K562 (cell line): ENCODE data around the gene SLC25A34. TPM values are rescaled to one million over a fixed set of nuclear protein-coding genes. Genes with fewer than 3 reads are reported as not detected.
A peak's percentile ranks its signal among the peaks of the same experiment; 100 is the strongest.

Experiments used
- ATF7 ChIP-seq: fragments of 450-650 bp; IDR thresholded peaks from 2 replicates; pipeline ENCODE4 v1.7.1; 2014; ENCODE audit warnings: mild to moderate bottlenecking, moderate library complexity
- CEBPG ChIP-seq, 3 experiments: fragments of 200-800 bp in 1 of 3; sonication (Bioruptor generic) in 1 of 3; sonication (generic) in 1 of 3; formaldehyde crosslinking in 1 of 3; IDR thresholded peaks in 2 of 3; conservative IDR thresholded peaks in 1 of 3; 2 replicates each; pipeline versions ENCODE4 v1.6.1 to v1.8.0; 2016 to 2022; ENCODE audit warnings: missing compliant biosample characterization in 2 of 3, missing genetic modification characterization in 2 of 3, mild to moderate bottlenecking in 1 of 3, missing genetic modification reagents in 1 of 3
- ELF1 ChIP-seq: fragments of 200-800 bp; sonication (Bioruptor generic); IDR thresholded peaks from 2 replicates; pipeline ENCODE4 v1.6.1; 2016; ENCODE audit warnings: missing genetic modification characterization, missing compliant biosample characterization
- FOS ChIP-seq: IDR thresholded peaks from 3 replicates; pipeline ENCODE4 v1.6.1; 2011; ENCODE audit not compliant: insufficient read length; ENCODE audit errors: extremely low read depth
- HCFC1 ChIP-seq: IDR thresholded peaks from 2 replicates; pipeline ENCODE4 v1.6.1; 2012; ENCODE audit warnings: low read depth, low read length, improper control_type of control experiment
- HDAC8 ChIP-seq: fragments of 450-650 bp; IDR thresholded peaks from 2 replicates; pipeline ENCODE4 v1.6.1; 2016; ENCODE audit warnings: mild to moderate bottlenecking, missing genetic modification characterization, moderate library complexity, missing compliant biosample characterization
- HINFP ChIP-seq: fragments of 450-650 bp; conservative IDR thresholded peaks from 2 replicates; pipeline ENCODE4 v1.6.1; 2016; ENCODE audit warnings: missing genetic modification characterization, low read depth, mild to moderate bottlenecking, control low read depth, missing compliant biosample characterization
- NFIX ChIP-seq: fragments of 250-450 bp; sonication (Bioruptor Pico); IDR thresholded peaks from 2 replicates; pipeline ENCODE4 v1.4.0; 2020; ENCODE audit warnings: low read depth, mild to moderate bottlenecking, moderate library complexity
- POLR2AphosphoS5 ChIP-seq: IDR thresholded peaks from 2 replicates; pipeline ENCODE4 v1.6.1; 2011; ENCODE audit warnings: mild to moderate bottlenecking, low read depth, low read length, moderate library complexity; ENCODE audit not compliant: control insufficient read depth, insufficient read depth
- POLR3A ChIP-seq: IDR thresholded peaks from 2 replicates; pipeline ENCODE4 v1.6.1; 2011; ENCODE audit warnings: borderline replicate concordance, mild to moderate bottlenecking, moderate library complexity; ENCODE audit not compliant: insufficient read length, insufficient read depth; ENCODE audit errors: extremely low read depth
- RBM14 ChIP-seq: fragments of 200-400 bp; formaldehyde crosslinking; IDR thresholded peaks from 2 replicates; pipeline ENCODE4 v1.6.1; 2018; ENCODE audit warnings: low read depth, mild to moderate bottlenecking, low read length, moderate library complexity, borderline replicate concordance; ENCODE audit not compliant: insufficient read depth
- SIX5 ChIP-seq, 2 experiments: IDR thresholded peaks; 2 replicates each; pipeline ENCODE4 v1.6.1; 2011; ENCODE audit warnings: low read length in 2 of 2, borderline replicate concordance in 1 of 2, low read depth in 1 of 2, mild to moderate bottlenecking in 1 of 2, moderate library complexity in 1 of 2; ENCODE audit not compliant: insufficient read depth in 1 of 2
- SMARCC2 ChIP-seq: fragments of 450-650 bp; IDR thresholded peaks from 2 replicates; pipeline ENCODE4 v1.6.1; 2017; ENCODE audit warnings: antibody characterized with exemption, moderate library complexity, mild to moderate bottlenecking, low read depth
- SRSF1 ChIP-seq: fragments of 200-400 bp; formaldehyde crosslinking; IDR thresholded peaks from 2 replicates; pipeline ENCODE4 v1.6.1; 2017; ENCODE audit warnings: mild to moderate bottlenecking, low read depth, low read length, moderate library complexity
- TARDBP ChIP-seq: fragments of 450-650 bp; IDR thresholded peaks from 2 replicates; pipeline ENCODE4 v1.6.1; 2016
- ZNF518B ChIP-seq: fragments of 250-450 bp; sonication (Bioruptor Pico); IDR thresholded peaks from 2 replicates; pipeline ENCODE4 v1.5.0; 2021; ENCODE audit warnings: mild to moderate bottlenecking, moderate library complexity
- polyA plus RNA-seq, 8 experiments: library from polyadenylated mRNA; depleted of rRNA in 4 of 8; stranded (reverse) in 5 of 8; unstranded in 3 of 8; fragments of >200 nt; fragmentation: Nextera tagmentation in 2 of 8; fragmentation: Illumina TruSeq in 1 of 8; extraction: Ambion mirVana in 2 of 8; extraction: Trizol in 1 of 8; gene quantifications; 2 replicates each; pipeline versions ENCODE4 v1.2.1 to v1.2.3, GENCODE V29; 2011 to 2014; ENCODE audit warnings: inconsistent platforms in 1 of 8, missing spikeins in 1 of 8
- total RNA-seq, 7 experiments: library from RNA; depleted of rRNA in 6 of 7; stranded (reverse); fragments of >200 nt in 6 of 7; fragmentation: Illumina TruSeq in 2 of 7; extraction: Trizol in 2 of 7; gene quantifications; 2 replicates each; pipeline versions ENCODE4 v1.2.1 to v1.2.3, GENCODE V29; 2011 to 2021; ENCODE audit warnings: low replicate concordance in 1 of 7
- TF ChIP-seq, protein P1 (sequence below), 2 experiments: fragments of 450-650 bp in 1 of 2; sonication (generic) in 1 of 2; formaldehyde crosslinking in 1 of 2; IDR thresholded peaks in 1 of 2; conservative IDR thresholded peaks in 1 of 2; 2 replicates each; pipeline versions ENCODE4 v1.6.1 to v1.8.1; 2016 to 2023; ENCODE audit warnings: mild to moderate bottlenecking in 2 of 2, moderate library complexity in 2 of 2, inconsistent platforms in 1 of 2, missing genetic modification reagents in 1 of 2
- TF ChIP-seq, protein P2 (sequence below): fragments of 450-650 bp; IDR thresholded peaks from 2 replicates; pipeline ENCODE4 v1.6.1; 2016

The SLC25A34 gene
- total and polyA plus RNA-seq, 9 of the 15 experiments (the other 6 are each of a cell fraction or from before 2014, with no cell fraction given) = 0.01 to 0.57 (median 0.16) TPM

GRCh38 chr1:15788624-15789301 is 52.7 kb downstream of the SLC25A34 start (continued):
- TF ChIP-seq, protein P1, sequence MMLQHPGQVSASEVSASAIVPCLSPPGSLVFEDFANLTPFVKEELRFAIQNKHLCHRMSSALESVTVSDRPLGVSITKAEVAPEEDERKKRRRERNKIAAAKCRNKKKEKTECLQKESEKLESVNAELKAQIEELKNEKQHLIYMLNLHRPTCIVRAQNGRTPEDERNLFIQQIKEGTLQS (IDR thresholded peaks at IDR 0.05) = peak; percentile 90
- TF ChIP-seq, protein P1 (CRISPR knock-in tag; conservative IDR thresholded peaks at IDR 0.05) = peak; percentile 49; the same call in 1 of the 2 replicates
- TF ChIP-seq NFIX (CRISPR knock-in tag) = no peak
- TF ChIP-seq TARDBP = no peak
- peak; percentile 31; the same call in 1 of the 2 replicates for TF ChIP-seq ATF7
- TF ChIP-seq CEBPG (CRISPR knock-in tag; IDR thresholded peaks at IDR 0.05) = no peak
- 0 out of 4 replicates have a peak, but pooled peaks of 1 of the 2 experiments have one; percentile 4 for TF ChIP-seq CEBPG (tag; conservative IDR thresholded peaks at IDR 0.05 in 1 of 2, IDR thresholded peaks at IDR 0.05 in 1 of 2)
- no peak for TF ChIP-seq HDAC8 (tag)
- TF ChIP-seq SMARCC2 = 0 out of 2 replicates have a peak, but pooled peaks have one; percentile 31
- TF ChIP-seq SRSF1 = no peak
- no peak for TF ChIP-seq SIX5 (IDR thresholded peaks at IDR 0.05; ENCODE audit: borderline replicate concordance in 1 of 2, insufficient read depth in 1 of 2, low read depth in 1 of 2, low read length in 2 of 2)
- no peak for TF ChIP-seq HCFC1
- TF ChIP-seq POLR2AphosphoS5 = no peak
- TF ChIP-seq, protein P2, sequence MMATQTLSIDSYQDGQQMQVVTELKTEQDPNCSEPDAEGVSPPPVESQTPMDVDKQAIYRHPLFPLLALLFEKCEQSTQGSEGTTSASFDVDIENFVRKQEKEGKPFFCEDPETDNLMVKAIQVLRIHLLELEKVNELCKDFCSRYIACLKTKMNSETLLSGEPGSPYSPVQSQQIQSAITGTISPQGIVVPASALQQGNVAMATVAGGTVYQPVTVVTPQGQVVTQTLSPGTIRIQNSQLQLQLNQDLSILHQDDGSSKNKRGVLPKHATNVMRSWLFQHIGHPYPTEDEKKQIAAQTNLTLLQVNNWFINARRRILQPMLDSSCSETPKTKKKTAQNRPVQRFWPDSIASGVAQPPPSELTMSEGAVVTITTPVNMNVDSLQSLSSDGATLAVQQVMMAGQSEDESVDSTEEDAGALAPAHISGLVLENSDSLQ = peak; percentile 97
- no peak for TF ChIP-seq POLR3A
- TF ChIP-seq RBM14 = no peak
- no peak for TF ChIP-seq HINFP (tag)
- TF ChIP-seq FOS = peak; percentile 11
- TF ChIP-seq ZNF518B (CRISPR knock-in tag) = no peak
- no peak for TF ChIP-seq ELF1 (tag)
